HG03460 (cell line): ENCODE results near the gene TOR2A.
"Not testable (repeated sequence)": the region's sequence is repeated elsewhere in the genome, so short reads cannot be mapped to it uniquely, and the experiment has no call there.

Experiments used
- ATAC-seq: cut with Tn5 transposase; IDR thresholded peaks from one replicate; pipeline ENCODE4 v1.9.1; 2021; ENCODE audit not compliant: unreplicated experiment

The TOR2A gene

DNA sequence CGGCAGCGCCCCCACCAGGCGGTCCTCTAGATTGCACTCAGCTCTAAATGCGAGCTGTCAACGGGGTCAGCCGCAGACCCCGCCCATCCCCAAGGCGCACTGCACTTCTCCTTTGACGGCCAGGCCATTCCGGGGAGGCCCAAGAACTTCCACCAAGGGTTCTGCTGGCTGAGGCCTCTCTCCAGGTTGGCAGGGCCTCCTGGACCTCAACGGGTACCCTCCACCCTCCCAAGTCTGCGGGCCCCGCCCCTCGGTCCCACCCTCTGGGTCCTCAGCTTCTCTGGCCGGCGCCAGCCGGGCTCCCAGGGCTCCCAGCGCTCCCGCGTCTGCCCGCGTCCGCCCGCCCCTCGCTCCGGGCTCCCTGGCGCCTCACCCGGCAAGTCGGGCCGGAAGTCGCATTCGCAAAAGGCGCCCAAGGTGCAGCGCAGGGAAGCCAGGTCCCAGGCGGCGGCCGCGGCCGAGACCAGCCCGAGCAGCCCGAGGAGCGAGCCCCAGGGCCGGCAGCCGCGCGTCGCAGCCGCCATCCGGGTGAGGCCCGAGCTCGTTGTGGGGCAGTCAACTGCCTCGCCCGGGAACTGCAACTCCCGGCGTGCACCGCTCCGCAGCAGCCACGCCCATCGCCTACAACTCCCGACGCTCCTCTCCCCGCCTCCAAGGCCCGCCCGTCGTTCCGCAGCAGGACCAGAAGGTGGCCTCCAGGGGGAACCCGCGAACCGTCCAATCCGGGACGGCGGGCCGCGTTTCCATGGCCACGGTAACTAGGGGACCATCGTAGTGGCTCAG is at the start of gene TOR2A:
TOR2A (minus strand) TSS at position 548 of the 783 bp plus-strand sequence; CDS start at position 524, 24 bp downstream.
- peak; percentile 86 for ATAC-seq

DNA sequence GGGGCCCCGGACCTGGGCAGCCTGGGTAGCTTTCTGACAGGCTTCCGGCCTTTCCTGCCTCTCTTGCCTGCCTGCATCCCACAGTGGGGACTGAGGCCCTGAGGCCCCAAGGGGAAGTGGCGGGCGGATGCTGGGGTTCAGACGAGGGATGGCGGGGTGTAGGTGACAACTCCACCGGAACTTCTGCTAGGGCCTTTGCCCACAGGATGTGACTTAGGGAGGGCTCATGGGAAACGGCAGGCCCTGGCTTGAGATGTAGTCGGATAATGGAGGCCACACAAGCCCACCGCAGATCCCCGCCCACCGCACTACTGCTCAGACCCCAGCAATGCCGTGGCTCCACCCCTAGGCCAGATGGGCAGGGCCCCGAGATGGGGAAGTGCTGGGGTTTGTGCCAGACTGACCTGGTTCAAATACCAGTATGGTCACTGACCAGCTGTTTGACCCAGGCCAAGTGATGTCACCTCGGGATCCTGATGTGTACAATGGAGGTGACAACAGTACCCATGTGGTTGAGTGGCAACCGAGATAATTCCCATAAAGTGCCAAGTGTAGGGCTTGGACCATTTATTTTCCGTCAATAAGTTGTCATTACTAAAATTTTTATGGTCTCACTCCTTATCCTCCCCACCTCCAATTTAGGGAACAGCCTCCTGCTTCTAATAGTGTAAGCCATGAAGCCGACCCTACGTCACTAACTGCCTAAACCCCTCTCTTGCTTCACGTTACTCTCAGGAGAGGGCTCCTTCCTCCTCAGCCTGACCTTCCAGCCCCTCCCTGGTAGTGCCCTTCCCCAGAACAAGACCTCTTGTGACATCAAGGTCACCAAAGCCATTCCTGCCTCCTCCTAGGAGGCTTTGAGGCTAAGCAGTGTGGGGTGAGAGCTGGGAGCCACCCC is 48.3 kb upstream of the TOR2A start:
- no peak for ATAC-seq

DNA sequence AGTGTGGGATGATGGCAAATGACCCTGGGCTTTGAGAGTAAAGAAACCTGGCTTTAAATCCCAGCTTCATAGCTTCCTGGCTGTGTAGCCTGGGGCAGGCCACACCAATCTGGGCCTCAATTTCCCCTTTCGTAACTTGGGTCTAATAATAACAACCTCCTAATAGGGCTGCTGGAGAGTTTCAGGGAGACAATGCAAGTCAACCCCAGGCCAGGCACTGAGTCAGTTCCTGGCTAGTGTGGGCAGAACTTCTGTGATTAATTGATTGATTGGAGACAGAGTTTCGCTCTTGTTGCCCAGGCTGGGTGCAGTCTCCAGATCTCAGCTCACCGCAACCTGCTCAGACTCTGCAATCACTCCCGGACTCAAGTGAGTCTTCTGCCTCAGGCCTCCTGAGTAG is 46.7 kb upstream of the TOR2A start:
- ATAC-seq, result no peak

DNA sequence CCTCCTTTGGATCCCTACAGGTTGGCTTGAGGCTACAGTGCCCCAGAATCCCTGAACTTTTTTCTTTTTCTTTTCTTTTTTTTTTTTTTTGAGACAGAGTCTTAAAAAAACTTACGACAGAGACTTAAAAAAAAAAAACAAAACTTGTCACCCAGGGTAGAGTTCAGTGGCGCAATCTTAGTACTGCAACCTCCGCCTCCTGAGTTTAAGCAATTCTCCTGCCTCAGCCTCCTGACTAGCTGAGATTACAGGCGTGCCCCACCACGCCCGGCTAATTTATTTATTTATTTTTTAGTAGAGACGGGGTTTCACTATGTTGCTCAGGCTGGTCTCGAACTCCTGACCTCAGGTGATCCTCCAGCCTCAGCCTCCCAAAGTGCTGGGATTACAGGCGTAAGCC is 45.8 kb upstream of the TOR2A start:
- not testable (repeated sequence) for ATAC-seq

DNA sequence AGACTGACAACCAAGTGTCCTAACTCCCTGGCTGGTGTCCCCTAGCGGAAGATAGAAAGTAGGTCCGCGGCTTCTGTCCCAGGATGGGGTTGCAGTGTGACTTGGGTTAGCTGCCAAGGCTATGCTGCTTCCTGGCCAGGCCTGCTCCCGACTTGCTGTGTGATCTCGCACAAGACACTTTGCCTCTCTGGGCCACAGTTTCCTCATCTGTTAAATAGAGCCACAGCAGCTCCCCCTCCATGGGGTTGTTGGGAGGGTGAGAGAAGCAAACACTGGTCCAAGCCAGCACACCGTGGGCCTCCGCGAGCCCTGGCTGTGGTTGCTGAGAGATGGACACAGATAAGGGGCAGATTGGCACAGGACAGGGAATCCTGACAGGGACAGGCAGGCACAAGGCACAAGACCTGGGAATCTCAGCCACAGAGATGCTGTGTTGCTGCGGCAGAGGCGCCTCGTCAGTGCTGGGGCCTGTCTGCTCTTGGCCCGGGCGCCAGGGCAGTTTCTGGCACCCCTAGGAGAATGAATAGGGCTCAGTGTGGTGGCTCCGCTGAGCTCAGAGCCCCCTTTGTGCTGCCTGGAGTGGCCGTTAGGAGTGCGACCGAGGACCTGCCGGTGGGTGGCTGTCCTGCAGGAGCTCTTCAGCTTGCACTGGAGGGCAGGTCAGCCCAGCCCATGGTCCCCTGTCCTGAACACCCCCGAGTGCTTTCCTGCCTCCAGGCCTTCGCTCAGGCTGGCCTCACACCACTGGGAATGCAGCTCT is 45.2 kb upstream of the TOR2A start:
- ATAC-seq, result no peak

DNA sequence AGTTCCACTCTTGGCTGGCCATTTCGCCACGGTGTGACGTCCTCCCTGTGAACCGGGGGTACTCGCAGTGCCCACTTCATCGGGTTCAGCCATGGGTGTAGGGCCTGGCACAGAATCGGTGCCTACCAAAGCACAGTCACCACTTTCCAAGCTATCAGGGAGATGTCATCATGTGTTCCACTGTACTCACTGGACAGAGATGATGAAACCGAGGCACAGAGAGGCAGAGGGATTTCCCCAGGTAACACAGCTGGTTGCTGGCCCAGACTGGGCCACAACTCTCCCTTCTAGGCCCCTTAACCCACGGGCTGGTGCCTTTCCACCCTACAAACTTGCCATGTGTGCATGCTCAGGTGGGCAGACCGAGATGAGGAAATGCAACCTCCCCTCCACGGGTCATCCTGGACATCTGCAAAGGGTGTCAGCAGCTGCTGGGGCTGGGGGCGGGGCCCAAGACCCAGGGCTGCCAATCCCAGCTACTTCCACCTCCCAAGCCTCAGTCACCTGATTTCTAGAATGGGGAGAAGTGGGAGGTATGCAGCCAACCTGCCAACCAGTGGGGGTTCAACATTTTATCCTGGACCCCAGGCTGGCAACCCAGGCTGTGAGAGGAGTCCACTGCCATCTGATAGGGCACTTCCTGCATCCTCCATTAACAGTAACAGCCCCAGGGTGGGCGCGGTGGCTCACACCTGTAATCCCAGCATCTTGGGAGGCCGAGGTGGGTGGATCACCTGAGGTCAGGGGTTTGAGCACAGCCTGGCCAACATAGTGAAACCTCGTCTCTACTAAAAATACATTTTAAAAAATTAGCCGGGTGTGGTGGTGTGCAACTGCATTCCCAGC is 44.3 kb upstream of the TOR2A start:
- ATAC-seq, result peak; percentile 43

DNA sequence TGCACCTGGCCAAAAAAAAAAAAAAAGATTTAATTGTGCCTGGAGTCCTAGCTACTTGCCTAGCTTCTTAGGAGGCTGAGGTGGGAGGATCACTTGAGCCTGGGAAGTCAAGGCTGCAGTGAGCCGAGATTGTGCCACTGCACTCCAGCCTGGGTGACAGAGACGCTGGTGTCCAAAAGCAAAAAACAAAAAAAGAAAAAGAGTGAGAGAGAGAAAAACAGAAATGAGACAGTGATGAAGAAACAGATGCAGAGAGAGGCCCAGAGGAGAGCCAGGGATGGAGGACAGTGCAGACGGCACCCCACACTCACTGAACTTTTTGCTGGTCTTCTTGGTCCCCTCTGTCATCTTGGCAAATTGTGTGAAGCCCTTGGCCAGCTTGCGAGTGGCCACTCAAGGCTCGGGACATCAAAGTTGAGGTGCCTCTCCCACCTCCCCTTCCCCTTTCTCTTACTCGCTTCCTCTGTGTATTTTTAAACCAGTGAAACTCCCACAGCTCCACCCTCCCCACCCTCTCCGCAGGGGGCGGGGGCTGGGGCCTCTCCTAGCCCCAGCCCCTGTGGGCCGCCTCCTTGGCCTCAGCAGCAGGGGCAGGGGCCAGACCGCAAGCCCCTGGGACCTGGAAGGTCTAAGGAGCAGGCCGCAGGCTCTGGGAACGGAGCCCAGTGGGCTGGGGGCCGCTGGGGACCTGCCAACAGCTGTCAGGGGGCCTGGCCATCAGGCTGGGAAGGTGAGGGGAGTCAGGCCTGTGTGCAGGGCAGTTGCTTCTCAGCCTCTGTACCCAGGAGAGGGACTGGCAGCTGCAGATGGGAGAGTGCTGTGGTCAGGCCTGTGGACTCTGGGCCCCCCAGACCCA is 43.4 kb upstream of the TOR2A start, which contains the start of gene SH2D3C:
SH2D3C (minus strand) TSS at position 387 of the 856 bp plus-strand sequence; CDS start at position 348, 39 bp downstream.
- peak; percentile 1 for ATAC-seq

DNA sequence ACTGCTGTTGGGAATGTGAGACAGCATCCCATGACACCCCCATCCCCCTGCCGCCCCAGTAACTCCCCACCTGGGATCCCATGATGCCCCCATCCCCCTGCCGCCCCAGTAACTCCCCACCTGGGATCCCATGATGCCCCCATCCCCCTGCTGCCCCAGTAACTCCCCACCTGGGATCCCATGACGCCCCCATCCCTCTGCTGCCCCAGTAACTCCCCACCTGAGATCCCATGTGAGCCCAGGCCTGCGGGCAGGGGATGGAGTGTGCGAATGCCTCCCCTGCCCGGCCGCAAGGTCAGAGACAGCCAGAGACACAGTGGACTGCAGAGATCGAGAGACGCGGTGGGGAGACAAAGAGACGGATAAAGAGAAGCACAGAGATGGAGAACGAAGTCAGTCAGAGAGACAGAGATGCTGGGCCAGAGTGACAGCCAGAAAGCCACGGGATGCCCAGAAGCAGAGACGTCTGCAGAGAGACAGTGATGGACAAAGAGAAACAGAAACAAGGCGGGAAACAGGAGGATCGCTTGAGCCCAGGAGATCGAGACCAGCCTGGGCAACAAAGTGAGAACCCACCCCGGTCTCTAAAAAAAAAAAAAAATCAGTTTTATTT is 42.4 kb upstream of the TOR2A start:
- no peak for ATAC-seq

DNA sequence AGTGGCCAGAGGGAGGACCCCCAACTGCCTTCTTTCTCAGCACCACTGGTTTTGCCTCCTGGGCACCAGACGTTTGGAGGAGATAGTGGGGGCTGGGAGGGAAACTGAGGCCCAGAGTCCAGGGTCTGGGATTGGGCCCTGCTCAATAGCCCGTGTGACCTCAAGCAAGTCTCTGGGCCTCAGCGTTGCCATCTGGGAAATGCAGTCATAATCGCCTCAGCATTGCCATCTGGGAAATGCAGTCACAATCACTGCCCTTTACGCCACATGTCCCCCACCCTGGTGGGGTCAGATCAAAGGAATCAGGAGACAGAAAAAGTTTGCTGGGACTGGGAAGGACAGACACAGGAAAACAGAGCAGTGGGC is 41.8 kb upstream of the TOR2A start:
- no peak for ATAC-seq

DNA sequence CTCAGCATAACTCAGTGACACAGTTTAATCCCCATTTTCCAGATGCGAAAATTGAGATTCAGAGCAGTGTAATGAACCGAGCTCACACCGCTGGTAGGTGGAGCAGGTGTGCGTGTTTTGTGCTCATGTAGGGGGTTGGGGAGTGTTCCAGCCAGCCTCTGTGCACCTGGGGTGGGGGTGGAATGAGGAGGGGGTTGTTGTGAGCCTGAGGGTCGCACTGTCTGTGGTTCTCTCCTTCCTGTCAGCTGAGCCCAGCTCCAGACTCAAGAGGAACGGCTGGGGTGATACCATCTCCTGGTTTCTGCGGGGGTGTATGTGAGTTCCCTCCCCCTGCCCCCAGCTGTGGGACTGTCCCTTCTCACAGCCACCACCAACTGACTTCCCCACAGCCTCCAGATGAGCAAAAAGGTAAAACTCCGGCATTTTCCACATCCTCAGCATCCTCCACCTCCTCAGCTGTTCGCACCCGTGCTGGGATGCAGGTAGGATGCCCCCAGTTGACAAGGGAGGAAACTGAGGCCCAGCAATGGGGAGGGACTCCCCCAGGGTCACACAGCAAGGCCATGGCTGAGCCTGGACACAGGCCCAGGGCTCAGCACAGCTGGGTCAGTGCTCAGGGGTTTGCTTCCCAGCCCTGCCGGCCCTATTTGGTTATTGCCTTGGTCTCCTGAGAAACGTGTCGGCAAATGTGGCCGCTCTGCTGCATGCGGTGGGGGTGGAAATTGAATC is 41.3 kb upstream of the TOR2A start:
- ATAC-seq, result no peak

DNA sequence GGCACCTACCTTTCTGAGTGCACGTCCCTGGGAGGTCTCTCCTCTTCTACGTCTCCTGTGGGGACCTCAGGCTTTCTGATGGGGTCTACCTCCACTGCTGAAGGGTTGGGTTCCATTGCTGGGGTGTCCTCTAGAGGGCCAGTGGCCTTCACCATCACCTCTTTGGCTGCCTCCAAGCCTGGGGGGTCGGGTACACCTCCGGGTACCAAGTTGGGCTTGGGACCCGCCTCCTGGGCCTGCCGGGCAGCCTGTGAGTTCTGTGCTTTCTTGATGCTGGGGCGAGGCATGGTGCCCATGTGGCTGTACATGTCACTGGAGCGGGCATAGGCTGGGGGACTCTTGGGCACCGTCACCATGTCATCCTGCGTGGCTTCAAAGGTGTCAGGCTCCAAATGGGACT is 38.9 kb upstream of the TOR2A start:
- ATAC-seq, result no peak

DNA sequence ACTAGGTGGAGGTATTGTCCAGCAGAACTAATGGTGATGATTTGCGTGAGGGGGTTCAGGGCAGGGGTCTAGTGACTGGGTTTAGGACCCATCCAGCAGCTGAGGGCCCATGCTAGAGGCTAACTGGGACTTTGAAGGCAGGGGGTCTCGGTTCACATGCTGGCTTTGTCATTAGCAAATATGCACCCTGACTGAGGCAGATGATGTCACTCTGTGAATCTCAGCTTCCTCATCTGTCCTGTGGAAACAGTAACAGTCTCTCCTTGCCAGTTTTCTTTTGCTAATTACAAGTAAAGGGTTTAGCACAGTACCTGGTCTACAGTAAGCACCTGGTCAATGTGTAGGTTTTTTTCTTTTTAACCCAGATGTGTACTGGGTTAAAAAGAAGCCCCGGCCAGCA is 38.2 kb upstream of the TOR2A start:
- no peak for ATAC-seq

DNA sequence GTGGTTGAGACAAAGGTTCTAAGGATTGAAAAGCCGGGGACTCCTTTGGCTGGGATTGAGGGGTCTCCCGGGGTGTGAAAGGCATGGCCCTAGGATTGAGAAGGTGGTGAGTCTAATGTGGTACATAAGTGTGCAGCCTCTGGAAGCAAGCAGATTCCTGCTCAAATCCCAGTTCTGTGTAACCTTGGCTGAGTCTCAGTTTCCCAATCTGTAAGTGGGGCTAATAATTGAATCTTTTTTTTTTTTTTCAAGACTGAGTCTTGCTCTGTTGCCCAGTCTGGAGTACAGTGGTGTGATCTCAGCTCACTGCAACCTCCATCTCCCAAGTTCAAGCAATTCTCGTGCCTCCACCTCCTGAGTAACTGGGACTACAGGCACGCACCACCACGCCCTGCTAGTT is 37.5 kb upstream of the TOR2A start:
- no peak for ATAC-seq

DNA sequence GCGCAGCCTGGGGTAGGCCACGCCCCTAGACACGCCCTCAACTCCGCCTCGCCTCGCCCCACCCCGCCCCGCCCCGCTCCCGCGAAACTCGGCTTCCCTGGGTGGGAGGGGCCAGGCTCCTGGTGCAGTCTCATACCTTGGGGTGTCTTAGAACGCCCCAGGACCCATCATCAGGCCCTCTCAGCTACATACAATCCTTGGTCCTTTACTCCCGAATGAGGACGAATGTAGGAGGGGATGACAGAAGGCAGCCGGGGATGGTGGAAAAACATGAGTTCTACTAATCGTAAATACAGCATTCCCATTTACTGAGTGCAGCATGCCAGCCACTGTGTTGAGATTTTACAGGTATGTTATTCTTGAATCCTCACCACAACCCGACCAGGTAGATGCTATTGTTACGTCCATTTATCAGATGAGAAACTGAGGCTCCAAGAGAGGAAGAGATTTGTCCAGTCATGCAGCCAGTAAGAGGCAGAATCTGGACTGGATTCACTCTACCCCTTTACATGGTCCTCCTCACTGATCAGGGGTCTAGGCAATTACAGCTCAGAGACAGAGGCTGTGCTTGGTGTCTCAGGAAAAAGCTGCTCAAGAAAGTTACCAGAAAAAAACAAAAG is 36.6 kb upstream of the TOR2A start:
- no peak for ATAC-seq

DNA sequence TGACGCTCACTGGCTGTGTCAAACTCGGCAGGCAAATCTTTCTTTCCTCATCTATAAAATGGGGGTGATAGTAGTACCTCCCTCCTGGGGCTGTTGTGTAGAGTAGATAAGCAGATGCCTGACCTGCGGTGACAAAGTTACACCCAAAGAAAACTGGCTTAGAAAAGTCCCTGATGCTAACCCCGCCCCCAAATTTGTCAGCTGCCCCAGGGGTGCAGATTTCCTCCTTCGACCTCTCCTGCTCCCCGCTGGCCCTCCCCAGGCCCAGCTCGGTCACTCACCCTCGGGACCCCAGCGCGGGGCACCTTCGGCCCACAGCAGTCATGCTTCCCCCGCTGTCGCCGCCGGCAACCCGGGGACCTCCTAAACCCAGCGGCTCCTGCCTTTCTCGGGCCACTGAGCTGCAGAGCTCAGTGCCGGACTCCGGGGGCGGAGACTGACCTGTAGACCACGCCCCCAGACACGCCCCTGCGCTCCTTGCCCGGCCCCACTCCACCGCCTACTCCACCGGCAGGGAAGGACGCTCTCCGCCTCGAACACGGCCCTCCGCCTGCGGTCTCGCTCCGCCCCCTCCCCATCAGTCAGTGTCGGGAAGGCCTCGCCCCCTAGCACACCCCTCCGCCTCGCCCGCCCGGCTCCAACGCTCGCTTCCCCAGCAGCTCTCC is 35.9 kb upstream of the TOR2A start:
- ATAC-seq, result peak; percentile 85

DNA sequence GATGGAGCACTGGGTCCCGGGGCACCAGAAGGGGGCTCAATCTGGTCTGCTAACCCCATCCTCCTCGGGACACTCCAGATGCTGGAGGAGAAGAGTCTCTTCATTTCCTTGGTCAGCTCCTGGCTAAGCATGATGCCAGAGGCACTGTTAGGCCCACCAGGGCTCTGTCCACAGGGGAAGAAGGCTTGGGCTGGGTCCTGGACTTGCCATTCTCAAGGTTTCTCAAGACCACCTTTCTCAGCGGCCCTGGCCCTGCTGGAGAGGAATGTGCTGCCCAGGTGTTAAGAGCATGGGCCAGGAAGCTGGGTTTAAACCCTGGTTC is 35.5 kb upstream of the TOR2A start:
- no peak for ATAC-seq

DNA sequence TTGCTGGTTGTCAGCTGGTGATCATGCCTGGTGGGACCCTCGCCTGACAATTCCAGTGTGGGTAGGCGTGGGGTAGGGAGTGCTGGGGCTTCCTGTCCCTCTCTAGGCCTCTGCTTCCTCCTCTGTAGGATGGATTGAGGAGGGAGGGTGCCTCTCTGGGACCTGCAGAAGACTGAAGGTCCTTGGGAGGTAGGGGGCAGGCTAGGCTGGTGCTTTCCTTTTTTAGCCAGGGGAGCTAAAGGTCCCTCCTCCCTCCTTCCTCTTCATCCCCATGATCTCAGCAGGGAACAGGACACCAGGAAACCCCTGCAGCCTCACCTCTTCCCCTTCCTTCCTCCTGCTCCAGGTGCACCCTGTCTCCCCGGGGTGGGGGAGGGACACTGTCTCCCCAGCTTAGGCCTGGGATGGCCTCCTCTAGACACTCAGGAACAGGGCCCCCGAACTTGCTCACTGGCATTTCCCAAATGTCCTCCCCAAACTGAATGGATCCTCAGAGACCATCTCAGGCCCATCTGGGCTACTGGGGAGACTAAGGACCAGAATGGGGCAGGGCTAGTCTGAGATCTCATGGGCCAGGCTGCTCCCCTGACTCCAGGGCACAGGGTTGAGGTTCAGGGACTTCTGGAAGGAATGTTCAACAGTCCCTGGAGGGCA is 35.0 kb upstream of the TOR2A start:
- ATAC-seq, result no peak
